ENCODE data around the gene GPR183.

The GPR183 gene

DNA sequence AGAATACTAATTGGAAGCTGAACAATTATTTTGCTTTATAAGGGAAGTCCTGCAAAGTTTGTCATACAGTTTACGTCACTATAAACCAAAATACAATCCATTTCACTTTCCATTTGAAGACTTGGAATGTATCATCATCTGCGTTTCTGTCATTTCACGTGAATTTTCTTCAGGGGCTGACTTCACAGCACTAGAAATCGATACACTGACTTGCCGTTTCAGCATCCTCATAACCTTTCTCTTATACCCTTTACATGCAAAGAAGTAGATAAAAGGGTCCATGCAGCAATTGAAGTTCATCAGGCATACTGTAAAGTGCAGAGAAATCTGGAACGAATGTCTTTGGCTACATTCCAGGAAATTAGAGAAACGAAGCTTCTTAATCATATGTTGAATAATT lies 12.2 kb downstream of the GPR183 start:
- no peak for DNase-seq (ENCODE audit: low read depth)

DNA sequence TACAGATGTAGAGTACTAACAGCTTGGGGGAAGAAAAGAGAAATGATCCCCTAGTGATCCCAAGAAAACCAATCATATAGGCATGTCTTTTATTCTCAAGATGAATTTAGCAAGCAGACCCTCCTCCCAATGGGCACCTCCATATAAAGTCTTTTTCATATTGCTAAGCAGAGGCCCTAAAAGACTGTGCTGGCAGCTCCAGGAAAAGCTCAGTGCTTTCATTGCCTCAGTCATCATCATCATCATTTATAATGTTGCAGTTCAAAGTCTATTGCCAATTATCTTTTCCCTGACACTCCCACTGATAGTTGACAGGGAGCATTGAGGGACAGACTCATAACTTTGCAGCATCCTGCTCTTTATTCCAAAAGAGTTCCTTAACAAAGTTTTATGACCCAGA lies 13.0 kb downstream of the GPR183 start:
- no peak for DNase-seq (ENCODE audit: low read depth)

DNA sequence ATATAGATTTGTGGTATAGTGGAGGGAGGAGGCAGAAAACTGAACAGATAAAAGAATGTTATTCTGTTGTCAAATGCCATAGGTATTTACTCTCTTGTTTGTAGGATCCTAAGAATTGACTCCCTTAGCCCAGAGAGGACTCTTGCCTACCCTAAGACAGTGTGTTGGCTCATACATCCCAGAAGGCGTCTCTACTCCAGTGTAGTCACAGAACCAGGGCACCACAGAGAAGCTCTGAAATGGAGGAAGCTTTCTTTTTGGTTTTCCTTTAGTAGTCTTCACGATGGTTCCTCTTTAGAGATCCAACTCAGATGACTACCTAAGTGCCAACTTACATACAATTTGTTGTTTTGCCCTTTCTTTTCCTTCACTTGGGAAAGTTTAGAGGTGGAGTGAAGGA lies 14.0 kb downstream of the GPR183 start:
- DNase-seq (ENCODE audit: low read depth) = no peak

DNA sequence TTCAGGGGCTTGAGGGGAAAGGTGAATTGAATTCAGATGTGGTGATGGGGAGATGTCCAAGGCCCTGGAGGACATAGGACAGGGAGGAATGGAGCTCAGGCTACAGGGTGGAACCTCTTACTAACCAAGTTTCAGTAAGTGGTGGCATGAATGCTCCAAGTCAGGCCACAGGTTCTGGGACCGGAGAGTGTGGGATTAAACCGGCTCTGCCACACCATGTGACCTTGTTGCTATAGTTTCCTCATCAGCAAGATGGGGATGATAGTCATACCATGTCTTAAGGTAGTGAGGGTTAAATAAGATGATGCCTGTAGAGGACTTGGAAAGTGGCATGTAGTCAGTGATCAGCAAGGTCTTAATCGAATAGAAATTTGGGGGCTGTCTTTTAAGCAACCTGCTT lies 16.3 kb downstream of the GPR183 start:
- DNase-seq (ENCODE audit: low read depth) = no peak

DNA sequence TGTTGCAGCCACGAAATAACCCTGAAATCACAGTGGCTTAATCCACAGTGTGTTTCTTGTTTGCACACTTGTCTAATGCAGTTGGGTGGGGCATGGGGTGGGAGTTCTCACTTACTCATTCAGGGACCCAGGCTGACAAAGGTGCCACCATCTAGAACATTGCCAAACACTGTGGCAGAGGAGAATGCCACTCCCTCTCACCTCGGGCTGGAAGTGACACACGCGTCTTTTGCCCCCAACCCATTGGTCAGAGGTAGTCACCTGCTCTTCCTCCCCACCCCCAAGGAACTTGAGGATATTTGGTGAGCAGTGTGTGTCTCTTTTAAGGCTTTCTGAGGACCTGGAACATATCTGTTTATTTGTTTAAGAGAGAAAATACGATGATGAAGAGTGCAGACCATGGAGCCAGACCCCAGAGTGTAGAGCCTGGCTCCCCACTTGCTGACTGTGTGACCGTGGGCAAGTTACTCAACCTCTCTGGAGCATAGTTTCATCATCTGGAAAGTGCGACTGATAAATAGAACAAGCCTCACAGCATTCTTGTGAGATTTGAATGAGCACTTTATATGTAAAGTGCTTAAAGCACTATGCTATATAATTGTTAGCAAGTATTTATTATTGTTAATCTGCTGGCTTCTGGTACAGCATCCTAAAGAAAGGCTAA lies 17.4 kb downstream of the GPR183 start:
- no peak for DNase-seq (ENCODE audit: low read depth)

DNA sequence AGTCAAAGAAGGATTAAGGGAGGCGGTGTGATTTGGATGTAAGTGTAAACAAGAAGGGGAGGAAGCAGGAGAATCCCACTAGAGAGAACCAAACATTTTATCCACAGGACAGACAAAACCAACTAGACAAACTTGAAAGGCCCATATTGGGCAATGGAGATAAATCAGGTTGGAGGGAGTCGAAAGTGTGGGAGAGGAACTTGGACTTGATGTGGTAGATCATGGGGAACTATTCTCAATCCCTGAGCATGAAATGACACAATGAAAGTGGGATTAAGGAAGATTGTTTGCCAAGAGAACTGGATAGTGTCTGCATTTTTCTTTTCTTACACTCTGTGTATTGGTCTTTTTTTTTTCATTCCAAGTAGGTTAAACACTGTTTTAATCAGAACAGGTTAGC lies 17.9 kb downstream of the GPR183 start:
- DNase-seq (ENCODE audit: low read depth) = no peak

DNA sequence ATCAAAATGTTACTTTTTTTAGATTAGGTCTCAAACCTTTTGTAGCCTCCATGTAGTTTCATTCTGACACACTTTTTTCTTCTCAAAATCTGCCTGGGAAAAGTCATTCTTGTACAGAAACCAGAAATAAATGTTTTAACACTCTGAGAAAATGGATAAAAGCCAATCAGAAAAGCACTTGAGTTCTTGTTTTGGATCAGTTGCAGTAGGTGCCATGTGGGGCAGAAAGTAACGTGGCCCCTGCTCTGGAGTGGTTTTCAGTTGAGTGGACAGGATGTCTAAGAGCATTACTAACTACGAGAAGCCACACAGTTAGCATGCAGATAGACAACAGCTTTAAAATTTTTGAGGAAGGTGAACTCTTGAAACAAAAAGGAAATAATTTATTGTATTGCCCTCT lies 19.1 kb downstream of the GPR183 start:
- no peak for DNase-seq (ENCODE audit: low read depth)

DNA sequence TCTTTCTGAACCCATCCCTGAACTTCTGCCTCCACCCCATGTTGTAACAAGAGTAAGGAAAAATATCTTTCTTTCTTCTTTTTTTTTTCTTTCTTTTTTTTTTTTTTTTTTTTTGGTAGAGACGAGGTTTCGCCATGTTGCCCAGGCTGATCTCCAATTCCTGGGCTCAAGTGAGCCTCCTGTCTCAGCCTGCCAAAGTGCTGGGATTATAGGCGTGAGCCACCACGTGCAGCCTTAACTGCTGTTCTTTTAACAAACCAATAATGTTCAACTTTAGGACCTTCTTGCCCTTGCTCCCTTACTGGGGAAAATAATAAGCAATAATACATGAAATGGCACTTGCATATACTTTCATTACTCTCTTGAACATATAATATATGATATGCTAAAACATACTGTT lies 19.6 kb downstream of the GPR183 start:
- no peak for DNase-seq (ENCODE audit: low read depth)

DNA sequence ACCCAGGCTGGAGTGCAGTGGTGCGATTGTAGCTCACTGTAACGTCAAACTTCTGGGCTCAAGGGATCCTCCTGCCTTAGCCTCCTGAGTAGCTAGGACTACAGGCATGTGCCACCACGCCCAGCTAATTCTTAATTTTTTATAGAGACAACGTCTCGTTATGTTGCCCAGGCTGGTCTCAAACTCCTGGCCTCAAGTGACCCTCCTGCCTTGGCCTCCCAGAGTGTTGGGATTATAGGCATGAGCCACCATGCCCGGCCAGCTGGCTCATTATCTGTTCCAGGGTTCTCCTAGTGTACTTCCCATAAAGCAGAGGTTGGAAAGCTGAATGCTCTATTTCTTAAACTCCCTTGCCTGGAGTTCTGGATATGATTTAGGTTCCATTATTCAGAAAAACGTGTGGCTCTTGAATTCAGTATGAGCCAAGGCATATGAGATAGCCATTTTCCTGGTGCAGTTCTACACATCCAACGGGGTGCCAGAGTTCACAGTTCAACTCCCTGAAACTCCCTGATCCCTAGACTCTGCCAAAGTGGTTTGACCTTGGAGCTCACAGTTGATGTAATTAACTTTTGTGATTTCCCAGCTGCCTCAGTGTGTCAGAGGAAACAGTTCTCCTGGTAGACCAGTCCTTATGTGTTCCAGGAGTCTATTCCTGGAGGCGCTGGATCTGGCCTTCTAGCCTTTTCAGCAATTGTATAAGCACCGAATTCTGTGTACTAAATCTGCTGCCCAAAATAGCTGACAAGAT lies 21.6 kb downstream of the GPR183 start:
- no peak for DNase-seq (ENCODE audit: low read depth)

DNA sequence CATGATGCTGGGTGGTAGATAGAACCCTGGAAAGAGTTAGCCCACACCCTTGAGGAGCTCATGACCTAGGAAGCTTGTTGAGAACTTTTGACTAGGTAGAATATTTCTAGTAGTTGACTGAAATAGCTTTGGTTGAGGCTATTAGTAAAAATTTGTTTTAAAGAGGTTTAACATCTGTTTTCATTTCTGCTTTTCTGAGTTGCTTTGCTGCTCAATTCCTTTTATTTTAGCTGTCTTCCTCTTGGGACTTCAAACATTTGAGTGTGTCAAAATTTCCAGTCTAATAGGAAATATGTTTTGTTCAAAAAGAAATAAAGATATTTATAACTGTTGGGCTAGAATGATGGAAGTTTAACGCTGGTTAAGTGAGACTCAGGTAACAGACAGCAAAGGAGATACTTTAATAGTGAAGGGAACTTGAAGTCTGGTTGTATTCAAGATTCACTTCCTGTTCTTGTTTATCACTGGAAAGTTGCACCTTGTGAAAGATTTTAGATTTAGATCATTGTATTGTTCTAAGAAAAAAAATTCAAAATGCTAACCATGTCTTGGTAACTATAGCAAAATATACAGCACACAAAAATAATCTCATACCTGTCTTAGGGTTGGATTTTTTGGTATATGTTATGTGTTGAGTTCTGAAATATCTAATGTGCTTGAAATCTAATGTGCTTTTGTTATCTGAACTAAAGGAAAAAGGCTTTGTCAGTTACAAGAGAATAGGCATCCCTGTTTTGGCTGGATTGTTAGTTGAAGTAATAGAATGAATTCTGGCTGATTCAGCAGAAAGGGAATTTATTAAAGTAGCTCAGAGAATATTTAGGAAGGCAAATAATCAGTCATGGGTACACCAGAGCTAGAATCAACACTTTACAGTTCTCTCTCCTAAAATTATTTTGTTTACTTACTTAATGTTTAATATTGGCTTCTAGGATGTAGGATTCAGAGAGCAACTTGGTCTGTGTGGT lies 24.7 kb downstream of the GPR183 start:
- no peak for DNase-seq (ENCODE audit: low read depth)

DNA sequence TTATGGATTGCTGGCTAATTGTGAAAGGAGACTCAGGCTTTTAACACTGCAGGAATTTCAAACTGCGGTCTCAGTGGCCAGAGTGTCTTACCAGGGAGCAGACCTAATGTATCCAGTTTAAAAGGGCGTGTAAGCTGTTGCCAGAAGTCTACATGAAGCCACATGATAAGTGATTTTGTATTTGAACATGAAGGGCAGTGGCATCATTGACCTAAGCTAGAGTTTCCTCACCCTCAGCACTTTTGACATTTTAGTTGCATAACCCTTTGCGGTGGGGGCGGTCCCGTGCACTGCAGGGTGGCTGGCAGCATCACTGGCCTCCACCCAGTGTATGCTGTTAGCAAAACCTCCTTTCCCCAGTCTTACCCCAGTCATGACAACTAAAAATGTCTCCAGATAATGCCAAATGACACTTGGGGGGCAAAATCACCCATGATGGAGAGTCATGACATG lies 25.4 kb downstream of the GPR183 start:
- no peak for DNase-seq (ENCODE audit: low read depth)

DNA sequence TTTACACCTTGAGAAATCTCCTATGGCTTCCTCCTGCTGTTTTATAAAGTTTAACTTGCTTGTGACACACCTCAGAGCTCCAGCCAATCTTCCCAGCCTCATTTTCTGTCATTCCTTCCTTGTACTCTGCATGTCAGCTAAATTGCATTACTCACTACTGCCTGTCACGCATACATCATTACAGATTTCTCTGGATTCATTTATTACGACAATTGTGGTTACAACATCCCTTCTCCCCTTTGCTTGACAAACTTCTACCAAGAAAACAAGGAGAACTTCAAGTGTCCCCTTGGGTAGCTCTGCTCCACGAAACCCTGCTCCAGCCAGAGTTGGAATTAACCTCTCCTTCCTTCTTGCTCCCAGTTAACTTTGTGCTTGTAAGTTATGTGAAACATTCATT lies 27.0 kb downstream of the GPR183 start:
- no peak for DNase-seq (ENCODE audit: low read depth)

DNA sequence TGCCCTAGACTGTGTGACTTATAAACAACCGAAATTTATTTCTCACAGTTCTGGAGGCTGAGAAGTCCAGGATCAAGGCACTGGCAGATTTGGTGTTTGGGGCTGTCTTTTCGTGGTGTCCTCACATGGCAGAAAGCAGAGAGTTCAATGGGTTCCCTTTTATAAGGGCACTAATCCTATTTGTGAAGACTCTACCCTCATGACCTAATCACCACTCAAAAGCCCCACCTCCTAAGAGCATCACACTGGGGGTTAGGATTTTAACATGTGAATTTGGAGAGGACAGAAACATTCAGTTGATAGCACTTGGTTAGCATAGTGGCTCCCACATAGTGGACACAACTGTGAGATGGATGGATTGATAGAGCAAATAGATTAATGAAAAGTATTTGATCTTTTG lies 27.6 kb downstream of the GPR183 start:
- no peak for DNase-seq (ENCODE audit: low read depth)

DNA sequence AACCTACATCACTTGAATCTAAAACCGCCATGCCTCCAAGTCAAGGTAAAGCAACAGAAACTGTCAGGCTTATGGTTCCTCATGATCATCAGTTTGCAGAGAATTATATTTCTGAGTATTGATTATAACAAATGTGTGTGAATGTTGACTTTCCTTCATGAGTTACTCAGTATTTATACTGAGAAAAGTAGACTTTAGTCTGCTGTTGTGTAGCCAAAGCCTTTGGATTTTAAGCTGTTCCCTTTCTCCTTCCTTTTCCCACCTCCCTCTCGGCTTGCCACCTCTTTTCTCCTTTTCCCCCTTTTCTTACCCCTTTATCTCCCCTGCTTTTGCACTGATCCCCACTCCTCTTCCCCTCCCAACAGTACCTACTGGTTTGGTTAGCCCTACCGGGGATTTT lies 28.4 kb downstream of the GPR183 start:
- no peak for DNase-seq (ENCODE audit: low read depth)

DNA sequence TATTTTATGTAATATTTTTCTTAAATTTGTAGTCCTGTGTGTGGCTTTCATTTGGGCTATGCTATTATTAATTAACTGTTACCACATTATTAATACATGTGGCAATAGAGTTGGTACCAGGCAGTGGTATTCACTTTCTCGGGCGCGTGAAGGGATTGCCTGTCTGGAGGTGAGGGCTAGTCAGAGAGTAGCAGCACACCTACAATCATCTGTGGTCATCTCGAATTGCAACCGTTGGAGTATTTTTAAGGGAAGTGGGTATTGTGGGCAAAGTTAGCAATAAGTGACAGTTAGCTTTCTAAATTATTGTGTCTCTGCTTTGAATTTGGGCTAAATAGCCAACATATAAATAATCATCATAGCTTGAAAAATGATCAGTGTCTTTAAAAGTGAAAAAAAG lies 29.0 kb downstream of the GPR183 start:
- DNase-seq (ENCODE audit: low read depth) = no peak

DNA sequence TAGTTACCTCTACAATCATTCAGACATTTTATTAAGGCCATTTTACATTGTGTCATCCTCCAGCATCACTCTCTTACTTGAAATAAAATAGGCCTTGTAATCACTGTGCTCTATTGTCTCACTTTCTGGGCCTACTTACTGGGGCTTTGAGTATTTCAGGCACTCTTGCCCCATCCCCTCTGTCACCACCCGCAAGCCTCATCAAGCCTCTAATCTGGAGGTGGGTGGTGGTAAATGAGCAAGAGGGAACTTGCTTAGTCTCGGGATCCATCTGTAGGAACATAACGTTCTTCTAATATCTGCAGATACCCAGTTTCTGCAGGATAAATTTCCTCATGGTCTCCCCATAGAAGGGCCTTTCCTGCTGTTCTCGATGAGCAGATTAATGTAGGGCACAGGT lies 29.6 kb downstream of the GPR183 start:
- no peak for DNase-seq (ENCODE audit: low read depth)

DNA sequence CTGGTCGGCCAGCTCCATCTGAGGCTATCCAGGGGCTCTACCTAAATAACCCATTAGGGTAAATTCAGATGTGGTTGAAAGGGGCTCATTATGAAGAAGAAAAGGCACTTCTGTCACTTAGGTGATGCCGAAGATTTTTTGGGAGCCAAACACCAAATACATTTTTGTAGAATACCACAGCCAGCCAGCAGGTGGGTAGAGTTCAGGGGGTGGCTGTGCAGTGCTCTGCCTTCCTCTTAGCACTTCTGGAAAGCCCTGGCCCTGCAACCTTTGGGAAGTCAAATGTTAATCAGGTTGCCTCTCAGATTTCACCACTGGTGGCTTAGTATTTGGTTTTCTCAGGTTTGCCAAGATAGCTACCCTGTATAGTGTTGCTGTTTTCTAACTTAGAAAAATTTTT lies 30.5 kb downstream of the GPR183 start:
- DNase-seq (ENCODE audit: low read depth) = no peak

DNA sequence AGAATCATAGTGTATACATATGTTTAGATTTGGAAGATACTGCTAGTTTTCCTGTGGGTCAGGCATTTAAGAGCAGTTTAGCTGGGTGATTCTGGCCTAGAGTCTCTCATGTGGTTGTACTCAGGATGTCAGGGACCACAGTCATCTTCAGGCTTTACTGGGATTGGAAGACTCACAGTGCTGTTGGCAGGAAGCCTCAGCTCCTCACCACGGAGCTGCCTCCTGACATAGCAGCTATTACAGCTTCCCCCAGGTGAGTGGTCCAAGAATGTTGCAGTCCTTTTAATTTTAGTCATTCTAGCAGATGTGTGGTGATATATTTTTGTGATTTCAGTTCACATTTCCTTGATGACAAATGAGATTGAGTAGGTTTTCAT lies 32.1 kb downstream of the GPR183 start:
- DNase-seq (ENCODE audit: low read depth) = no peak

DNA sequence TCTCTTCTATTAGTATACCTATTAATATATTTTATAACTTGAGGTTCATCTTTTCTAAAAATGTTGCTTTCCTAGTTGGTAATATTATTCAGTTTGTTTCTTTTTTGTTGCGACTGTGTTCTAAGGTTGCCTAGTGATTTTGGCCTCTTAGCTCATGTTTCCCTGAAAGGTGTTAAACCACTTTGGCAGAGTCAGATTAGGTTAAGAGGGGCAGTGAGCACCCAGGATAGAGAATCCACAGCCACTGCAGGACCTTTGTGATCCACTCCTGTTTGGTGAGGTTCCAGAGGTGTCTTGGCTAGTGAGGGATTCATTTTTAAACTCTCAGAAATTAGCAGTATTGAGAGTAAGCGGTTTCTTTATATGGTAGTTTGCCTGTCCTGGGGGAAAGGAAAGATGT lies 34.1 kb downstream of the GPR183 start:
- no peak for DNase-seq (ENCODE audit: low read depth)

DNA sequence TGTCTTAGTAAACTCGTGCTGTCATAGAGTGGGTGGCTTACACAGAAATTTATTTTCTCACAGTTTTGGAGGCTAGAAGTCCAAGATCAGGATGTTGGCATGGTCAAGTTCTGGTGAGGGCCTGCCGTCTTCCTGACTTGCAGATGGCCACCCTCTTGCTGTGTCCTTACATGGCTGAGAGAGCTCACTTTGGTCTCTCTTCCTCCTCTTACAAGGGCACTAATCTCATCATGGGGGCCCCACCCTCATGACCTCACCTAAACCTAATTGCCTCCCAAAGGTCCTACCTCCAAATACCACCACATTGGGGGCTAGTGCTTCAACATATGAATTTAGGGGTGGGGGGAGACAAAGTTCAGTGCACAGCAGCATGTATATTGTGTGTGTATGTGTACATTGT lies 34.7 kb downstream of the GPR183 start:
- DNase-seq (ENCODE audit: low read depth) = no peak

DNA sequence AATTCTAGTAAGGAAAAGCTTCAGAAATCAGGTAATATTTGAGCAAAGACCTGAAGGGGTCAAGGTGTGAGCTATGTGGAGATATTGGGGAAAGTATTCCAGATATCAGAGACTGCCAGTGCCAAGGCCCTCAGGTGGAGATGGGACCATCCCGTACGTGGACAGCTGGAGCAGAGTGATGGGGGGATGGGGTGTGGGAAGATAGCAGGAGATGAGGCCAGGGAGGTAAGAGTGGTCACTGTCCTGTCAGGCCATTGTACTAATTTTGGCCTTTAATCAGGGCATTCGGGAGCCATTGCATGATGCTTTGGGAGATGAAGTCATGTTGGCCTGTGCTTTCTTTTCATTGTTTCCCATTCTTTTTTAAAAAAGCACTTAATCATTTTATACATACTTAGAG lies 36.0 kb downstream of the GPR183 start:
- DNase-seq (ENCODE audit: low read depth) = no peak

DNA sequence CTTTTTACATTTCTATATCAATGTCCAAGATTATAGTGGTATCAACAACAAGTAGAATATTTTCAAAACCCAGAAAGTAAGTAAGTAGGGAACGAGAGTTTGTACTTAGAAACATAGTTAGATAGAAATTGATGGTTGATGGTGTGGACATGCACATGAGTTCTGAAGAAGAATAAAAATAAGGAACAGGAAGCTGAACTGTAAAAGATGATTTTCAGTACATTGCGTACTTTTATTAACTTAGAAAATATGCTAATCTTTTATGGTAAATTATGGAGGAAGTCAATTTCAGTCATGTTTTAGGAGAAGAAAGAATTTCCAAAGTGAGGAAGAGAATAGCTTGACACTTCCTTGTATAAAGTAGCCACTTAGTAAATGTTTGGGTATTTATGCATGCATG lies 36.7 kb downstream of the GPR183 start:
- DNase-seq (ENCODE audit: low read depth) = no peak
